HL-60/S4 treated with retinoic acid at 250 ng/mL for 4 days and 3 days (cell line): ENCODE measurements around the gene WDR64.

Experiments used
- in situ Hi-C: fragments of 300-500 bp; cut with MboI; formaldehyde crosslinking; loops from 2 replicates; pipeline ENCODE4 v1.7.0; 2022; ENCODE audit warnings: low sequenced_read_pairs

Gene WDR64

DNA sequence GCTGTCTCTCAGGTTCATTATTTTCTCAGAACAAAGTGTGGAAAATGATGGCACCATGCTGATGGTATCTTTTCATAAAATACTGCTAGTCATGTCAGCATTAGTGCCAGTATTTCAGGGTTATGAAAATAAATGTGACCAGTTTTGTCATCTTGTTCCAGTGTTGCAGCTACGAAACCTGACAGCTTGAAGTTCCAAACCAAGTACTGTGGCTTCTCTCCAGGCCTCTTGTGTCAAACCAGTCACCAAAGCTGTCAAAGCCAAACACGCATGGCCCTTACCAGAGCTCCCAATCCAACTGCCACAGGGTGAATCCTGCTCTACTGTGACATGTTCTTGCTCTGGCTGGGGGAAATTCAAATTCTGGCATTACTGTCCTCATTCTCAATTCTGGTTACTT lies 175.2 kb downstream of the WDR64 start:
- in situ Hi-C loops: no loop called here

DNA sequence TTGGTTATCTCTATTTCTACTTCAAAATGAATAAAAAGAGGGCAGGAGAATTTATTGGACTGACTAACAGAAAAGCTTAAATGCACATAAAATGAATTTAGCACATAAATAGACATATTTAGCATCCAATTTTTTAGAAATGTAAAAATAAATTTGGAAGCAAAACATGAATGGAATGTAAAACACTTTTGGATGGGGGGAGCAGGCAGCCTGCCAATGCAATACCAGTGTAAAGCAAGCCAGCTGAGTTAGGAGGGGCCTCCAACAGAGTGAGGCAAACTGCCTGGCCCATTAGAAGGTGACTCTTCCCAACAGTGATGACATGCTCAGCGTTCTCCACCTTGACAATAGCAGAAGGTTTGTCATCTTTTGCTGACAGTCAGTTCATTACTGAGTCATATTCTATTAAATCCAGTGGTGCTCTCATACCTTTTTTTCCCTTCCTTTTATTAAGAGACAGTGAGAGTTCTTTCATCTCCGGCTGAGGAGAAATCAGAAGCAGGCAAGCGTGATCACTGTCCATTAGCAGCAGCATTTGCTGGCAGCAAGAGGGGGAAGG lies 176.5 kb downstream of the WDR64 start:
- in situ Hi-C loops: no loop called here

DNA sequence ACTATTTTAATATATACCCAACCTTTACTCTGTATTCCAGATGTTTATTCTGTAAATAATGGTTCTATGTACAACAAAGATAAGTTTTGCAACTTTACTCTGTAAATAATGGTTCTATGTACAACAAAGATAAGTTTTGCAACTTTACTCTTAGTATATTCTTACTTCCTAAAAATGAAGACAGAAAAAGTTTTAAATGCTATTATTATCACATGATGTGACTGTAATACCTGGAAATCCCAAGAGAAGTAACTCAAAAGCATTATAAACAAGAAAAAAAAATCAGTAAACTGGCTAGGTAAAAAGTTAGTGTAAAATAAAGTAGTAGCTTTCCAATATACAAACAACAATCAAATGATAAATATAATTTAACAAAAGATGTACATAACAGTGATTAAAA lies 177.4 kb downstream of the WDR64 start:
- in situ Hi-C loops: no loop called here

DNA sequence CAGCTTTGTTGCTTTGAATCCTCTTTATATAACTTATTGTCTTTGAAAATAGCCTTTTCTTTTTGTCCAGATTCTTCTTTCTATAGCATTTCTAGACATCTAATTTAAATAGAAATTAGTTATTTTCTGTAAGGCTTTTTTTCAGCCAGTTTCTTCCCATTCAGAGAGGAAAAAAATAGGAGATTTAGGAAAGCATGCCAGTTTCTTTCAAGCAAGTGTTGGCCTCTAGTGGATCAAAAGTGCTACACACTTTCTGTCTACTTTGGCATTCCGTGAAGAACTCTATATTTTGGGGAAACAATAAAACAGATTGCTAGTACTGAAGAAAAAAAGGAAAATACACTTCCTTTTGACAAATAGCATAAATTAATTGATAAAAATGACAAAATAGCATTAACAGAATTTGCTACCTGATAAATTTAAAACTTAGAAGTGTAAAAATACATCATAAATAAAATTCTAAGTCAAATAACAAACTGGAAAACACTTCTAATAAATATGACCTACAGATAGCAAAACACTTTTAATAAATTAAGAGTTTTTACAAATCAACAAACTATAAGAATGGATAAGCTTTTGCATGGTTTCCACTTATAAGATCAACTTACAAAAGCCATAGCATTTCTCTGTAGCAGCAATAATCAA lies 182.8 kb downstream of the WDR64 start:
- in situ Hi-C loops: no loop called here

DNA sequence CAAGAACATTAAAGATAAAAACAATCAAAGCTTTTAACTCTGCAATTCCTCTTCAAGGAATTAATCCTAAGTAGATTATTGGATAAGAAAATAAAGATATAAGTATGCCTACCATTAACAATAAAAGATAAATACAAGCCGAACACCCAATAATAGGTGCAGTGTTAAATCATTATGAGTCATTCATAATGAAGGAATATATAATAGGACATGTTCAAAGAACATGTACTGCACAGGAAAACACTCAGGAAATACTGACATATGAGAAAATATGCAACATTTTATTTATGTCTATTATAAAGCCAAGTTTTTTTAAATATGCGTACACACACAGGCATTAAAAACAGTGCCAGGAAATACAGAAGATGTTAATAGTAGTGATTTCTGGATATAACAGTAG lies 184.9 kb downstream of the WDR64 start:
- in situ Hi-C loops: no loop called here

DNA sequence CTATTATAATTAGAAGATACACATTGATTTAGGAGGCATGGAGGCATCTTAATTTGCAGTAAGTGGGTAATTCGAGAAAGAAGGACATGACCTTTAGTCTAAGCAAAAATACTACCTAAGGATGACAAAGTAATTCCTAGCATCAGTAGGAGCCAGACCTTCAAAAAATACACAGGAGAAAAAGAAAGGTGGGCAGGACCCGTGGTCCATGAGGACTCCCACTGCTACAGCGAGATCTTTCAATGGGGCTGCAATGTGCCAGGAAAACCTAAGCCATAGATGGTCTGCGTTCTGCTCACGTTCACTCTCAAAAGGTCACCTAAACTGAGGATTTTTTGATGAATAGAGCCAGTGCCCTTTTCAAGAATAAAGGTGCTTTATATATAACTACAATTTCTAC lies 185.3 kb downstream of the WDR64 start:
- in situ Hi-C loops: no loop called here

DNA sequence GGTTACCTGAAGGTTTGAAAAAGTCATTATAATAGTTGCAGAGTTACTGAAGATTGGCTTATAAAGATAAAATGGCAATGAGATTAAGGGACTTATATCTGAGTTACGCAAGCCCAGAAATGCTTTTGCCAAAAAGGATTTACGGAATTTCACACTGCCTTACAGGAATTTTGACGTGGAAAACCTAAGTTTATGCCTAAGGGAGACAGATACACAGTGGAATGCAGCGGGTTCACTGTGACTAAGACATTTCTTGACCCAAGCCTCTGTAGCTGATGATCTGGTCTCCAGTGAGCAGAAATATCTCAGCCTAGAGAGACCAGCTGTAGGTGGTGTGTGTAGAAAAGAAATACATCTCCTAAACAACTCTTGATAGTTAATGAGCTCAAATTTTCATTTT lies 185.8 kb downstream of the WDR64 start:
- in situ Hi-C loops: no loop called here

DNA sequence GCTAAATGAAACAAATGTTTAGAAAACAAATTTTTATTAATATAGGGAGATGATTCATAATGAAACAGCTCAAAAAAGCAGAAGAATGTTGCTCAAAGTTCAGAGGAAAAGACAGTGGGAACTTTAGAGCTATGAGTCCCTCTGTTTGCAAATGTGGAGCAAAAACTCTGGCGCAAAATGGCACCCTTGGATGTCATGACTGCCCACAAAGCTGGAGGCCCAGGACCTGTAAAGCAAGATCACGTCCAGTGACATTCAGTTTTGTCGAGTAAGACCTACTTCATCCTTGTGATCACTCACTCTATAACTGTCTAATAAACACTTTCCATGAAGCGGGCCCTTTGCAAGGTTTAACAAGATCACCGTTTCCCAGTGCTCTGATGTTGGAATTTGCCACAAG lies 186.8 kb downstream of the WDR64 start:
- in situ Hi-C loops: no loop called here

DNA sequence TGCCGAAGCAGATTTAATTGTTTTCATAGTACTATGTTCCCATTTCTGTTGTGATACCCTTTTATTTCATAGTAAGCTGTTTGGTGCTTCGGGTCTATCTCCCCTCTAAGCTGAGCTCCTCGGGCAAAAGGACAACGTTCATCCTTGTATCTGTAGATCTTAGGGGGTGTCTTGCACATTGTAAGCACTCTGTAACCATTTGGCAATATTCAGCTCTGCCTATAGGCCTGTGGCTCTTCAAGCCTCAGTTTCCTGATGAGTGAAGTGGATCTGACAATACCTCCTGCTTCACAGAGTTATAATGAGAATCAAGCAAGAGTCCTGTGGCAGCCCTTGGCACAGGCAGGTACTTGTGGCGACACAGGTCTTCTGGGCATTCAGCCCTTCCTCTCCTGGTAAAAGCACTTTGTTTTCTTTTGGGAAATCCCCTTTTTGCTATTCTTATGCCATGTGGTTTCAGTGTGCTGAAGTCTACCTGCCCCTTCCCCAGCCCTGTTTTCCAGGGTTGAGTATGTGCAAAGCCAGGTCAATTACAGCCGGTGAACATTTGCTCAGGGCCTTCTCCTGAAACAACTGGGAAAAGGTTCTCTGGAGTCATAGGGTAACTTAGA lies 187.4 kb downstream of the WDR64 start:
- in situ Hi-C loops: no loop called here

DNA sequence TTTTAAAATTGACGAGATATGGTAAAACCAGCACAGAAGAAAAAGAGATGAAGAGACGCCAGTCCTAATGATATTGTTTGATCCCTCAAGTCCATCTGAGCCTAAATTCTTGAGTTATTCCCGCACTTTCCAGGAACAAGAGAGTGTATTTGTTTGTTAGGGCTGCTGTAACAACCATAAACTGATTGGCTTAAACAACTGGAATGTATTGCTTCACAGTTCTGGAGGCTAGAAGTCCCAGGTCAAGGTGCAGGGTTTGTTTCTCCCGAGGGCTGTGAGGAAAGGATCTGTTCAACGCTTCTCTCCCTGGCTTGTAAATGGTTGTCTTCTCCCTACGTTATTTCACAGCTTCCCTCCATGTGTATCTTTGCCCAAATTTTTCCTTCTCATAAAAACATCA lies 188.1 kb downstream of the WDR64 start:
- in situ Hi-C loops: no loop called here

DNA sequence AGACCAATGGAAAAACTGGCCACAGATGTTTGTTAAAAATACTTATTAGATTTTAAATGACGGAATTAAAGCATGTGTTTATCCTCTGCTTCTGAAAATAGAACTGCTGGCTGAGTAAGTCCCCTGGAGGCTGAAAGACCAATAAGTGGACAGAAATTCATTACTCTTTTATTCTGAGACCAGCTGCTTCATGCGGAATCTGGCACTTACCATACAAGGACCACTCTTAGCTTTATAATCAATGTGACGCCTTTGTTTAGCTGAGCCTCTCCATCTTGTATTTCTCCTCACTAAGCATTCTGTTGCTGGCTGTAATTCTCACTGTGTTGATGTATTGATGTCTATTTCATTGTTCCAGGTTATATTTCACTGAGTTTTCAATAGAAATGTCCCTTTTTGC lies 189.6 kb downstream of the WDR64 start:
- in situ Hi-C loops: no loop called here

DNA sequence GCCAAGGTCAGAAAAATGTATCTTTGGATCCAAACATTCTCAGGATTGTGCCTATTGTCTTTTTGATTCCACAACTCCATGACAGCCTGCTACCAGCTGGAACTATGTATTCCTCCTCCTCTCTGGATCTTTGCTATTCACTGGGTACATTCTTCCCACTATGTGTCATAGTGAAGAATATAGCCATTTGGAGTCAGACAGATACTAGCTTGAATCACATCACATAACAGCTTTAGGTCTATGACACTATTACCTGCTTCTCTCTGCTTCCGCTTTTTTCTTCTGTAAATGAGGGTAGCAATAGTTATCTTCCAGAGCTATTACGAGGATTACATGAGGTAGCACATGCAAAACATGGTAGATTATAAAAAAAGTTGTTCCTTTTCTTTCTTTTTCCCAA lies 190.5 kb downstream of the WDR64 start:
- in situ Hi-C loops: no loop called here

DNA sequence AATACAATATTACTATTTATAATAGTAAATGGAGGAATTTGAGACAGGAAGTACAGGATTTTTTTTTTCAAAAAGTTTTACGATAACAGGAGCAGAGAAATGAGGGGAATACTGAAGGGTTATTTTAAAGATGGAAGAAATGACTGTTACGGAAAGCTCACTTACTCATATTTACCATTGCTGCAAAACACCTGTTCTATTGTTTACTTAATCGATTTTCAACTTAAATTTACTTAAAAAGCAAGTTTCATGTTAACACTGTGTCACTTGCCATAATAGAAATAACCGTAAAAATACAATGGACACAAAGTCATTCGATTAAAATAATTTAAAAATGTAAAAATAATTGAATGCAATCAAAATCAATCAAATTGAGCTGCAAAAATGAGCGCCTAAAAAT lies 192.5 kb downstream of the WDR64 start:
- in situ Hi-C loops: no loop called here

DNA sequence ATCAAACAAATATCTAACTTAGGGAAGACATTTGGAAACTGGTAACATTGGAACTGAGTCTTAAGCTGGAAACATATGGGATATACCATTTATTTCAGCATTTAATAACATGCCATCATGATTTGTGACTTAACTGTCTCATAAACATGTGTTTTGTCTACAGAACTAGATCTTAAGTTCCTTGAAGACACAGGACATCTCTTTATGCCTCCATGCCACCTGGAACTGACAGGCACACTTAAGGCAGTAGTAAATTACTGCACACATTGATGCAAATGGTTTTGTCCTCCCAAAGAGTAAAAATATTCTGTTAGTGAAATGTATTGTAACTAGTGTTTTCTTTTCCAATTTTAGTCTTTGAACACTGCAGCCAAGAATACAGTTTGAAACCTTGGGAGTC lies 194.3 kb downstream of the WDR64 start:
- in situ Hi-C loops: no loop called here

DNA sequence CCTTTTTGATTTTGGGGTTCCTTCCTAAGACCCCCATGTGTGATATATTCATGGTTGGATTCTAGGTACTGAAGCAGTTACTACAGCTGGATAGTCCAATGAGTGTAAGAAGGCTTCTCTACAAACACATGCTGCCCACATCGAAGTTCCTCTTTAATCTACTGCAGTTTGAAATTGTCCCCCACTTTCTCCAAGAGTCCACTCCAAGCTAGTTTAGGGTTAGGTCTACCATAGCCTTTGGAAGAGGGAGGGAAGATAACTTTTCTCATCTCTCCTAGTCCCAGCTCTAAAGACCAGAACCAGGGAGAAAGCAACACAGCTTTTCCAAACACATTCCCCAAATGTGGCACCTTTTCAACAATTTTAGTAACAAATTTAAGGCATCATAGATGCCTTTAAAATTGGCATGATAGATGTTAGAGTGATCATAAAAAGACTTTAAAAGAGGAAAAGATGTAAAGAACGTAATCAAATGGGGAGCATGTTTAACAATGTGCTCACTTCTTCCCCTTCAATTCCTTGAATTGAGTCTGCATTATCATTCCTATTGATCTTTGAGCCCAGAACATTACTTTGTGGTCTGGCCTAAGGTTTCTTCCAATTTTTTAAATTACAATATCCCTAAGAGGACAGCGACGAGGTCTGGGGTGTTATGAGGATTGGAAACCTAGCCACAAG lies 194.9 kb downstream of the WDR64 start:
- in situ Hi-C loops: no loop called here

DNA sequence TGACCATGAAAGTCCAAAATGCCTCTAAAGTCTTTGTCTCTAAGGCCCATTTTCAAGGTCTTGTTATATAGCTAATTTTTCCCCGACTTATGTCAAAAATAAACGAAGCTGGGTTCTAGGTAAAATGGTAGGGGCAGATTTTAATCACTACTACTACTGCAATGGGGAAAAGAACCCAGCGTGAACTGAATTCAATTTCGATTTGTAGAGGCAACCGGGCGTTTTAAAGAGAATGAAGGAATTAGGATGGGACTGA lies 195.4 kb downstream of the WDR64 start:
- in situ Hi-C loops: no loop called here

DNA sequence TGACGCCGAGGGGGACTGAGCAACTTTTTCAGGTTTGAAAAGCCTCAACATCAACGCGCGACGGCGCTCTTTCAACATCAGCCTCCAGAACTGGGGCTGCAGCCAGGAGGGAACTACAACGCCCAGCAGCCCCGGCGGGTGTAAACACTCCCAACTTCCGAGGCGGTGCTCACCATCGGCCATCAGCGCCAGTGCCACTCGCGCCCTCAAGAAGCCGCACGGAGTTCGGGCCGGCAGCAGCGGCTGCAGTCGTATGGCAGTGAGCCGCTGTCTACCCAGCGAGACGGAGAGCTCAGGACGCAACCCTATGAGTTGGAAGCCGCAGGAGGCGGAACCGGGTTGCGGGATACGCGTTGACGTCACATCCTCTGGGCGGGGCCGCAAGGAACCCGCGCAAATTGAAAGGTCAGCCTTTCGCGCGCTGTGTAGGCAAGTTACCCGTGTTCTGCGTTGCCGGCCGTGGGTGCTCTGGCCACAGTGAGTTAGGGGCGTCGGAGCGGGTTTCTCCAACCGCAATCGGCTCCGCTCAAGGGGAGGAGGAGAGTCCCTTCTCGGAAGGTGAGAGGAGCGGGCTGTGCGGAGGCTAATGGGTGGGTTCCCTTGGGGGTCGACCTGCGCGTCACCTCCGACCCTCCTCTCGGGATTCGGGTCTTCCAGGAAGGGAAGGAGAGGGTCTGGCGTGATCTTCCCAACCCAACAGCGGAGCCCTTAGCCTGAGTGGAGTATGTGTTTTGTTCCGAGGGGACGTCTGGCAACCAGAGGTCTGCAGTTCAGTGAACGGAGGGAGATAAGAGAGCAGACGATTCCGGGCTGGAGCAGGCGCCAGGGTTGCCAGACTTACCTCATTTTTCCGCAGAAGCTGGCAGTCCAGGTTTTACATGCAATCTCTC lies 196.0 kb downstream of the WDR64 start, which contains the start of gene EXO1:
Gene EXO1, plus strand, starts transcription at position 409 of the 890 bp plus-strand sequence. CDS start 2,222 bp downstream, outside the sequence.
- in situ Hi-C loops: no loop called here

DNA sequence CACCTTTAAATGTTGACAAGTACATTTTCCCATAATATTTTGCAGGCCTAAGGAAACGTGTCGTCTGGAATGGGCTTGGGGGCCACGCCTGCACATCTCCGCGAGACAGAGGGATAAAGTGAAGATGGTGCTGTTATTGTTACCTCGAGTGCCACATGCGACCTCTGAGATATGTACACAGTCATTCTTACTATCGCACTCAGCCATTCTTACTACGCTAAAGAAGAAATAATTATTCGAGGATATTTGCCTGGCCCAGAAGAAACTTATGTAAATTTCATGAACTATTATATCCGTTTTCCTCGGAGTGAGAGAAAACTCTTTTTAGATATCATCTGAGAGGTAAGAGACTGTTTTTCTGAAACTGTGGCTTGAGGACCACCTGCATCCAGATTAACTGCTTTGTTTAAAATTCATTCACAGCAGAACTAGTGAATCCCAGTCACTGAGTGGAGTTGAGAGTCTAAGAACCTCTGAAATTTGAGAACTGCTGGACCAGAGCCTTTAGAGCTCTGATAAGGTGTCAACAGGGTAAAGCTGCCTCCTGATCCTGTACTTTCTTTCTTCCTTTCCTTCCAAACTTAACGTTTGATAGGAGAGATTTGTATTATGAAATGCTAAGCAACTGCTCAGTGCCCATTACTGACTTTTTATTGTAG lies 196.7 kb downstream of the WDR64 start:
- in situ Hi-C loops: no loop called here

DNA sequence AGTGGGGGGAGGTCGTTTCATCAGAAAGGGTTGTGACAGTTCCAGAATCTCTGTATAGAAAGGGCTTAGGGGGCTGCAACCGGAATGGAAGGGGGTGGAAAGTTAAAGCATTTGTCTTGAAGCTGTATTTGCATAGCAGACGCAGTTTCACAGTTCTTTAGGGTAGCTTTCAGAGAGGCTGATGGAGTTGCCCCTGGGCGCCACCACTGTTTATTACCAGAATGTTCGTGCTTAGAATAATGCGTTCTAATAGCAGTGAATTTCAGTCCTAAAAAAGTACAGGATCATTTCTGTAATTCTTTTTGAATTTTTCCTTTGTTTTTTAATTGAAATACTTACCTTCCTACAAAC lies 197.2 kb downstream of the WDR64 start:
- in situ Hi-C loops: no loop called here
